Panc1 (cell line): ENCODE measurements around the gene GCA. TPM values are rescaled to one million over a fixed set of nuclear protein-coding genes. Genes with fewer than 3 reads are reported as not detected.

Source experiments
- ATAC-seq: fragments of 200-7000 bp; cut with Tn5 transposase; 2 replicates; pipeline ENCODE4 v1.9.1; 2020; ENCODE audit warnings: mild to moderate bottlenecking, moderate library complexity
- BruUV-seq: library from RNA; stranded (reverse); fragments of 400-500 nt; replicated peaks from 2 replicates; lab custom pipeline; 2021; lab: Mats Ljungman, UMichigan
- CTCF ChIA-PET: fragments of 300-600 bp; sonication (Branson Sonifier 250); formaldehyde crosslinking; loops from one replicate; lab custom pipeline; 2022; ENCODE audit warnings: antibody characterized with exemption; lab: Charles Lee
- POLR2A ChIA-PET: fragments of 300-600 bp; sonication (Branson Sonifier 250); formaldehyde crosslinking; loops from one replicate; lab custom pipeline; 2022; ENCODE audit warnings: antibody characterized with exemption; lab: Charles Lee
- DNase-seq: peaks from one replicate; pipeline ENCODE4 v3.0.0-alpha.2; 2010; ENCODE audit warnings: low read depth, low spot score
- H3K27ac ChIP-seq: 2 replicates; pipeline ENCODE4 v1.5.1; 2011; ENCODE audit warnings: mild to moderate bottlenecking, low read length, inconsistent platforms
- H3K27me3 ChIP-seq: fragments of 200-500 bp; sonication (Bioruptor generic); 2 replicates; pipeline ENCODE4 v1.6.0; 2014; ENCODE audit warnings: low read length, inconsistent platforms; ENCODE audit not compliant: control insufficient read depth, insufficient read depth
- H3K36me3 ChIP-seq: fragments of 200-500 bp; sonication (Bioruptor generic); 2 replicates; pipeline ENCODE4 v1.5.1; 2014; ENCODE audit warnings: inconsistent platforms, mild to moderate bottlenecking, low read length, moderate library complexity; ENCODE audit not compliant: control insufficient read depth, insufficient read depth
- H3K4me1 ChIP-seq: 2 replicates; pipeline ENCODE4 v1.5.1; 2011; ENCODE audit warnings: inconsistent platforms, mild to moderate bottlenecking, low read length, moderate library complexity; ENCODE audit not compliant: control insufficient read depth, insufficient read depth
- H3K4me3 ChIP-seq, 2 experiments: 2 replicates each; pipeline ENCODE4 v1.5.1; 2011 to 2012; ENCODE audit warnings: low read depth in 2 of 2, low read length in 2 of 2, mild to moderate bottlenecking in 2 of 2, inconsistent platforms in 1 of 2, moderate library complexity in 1 of 2
- H3K9me3 ChIP-seq: fragments of 200-500 bp; sonication (Bioruptor generic); 2 replicates; pipeline ENCODE4 v1.5.1; 2014; ENCODE audit warnings: low read depth, mild to moderate bottlenecking, inconsistent platforms, low read length, moderate library complexity; ENCODE audit not compliant: control insufficient read depth, insufficient read depth
- CTCF ChIP-seq: fragments of 450-650 bp; IDR thresholded peaks from 2 replicates; pipeline ENCODE4 v1.5.1; 2017; ENCODE audit warnings: mild to moderate bottlenecking
- POLR2AphosphoS5 ChIP-seq: IDR thresholded peaks from 2 replicates; pipeline ENCODE4 v1.6.1; 2012; ENCODE audit warnings: mild to moderate bottlenecking, low read depth, low read length, moderate library complexity
- REST ChIP-seq, 2 experiments: IDR thresholded peaks; 2 replicates each; pipeline ENCODE4 v1.6.1; 2011 to 2012; ENCODE audit warnings: low read depth in 2 of 2, control low read depth in 1 of 2, low read length in 1 of 2, mild to moderate bottlenecking in 1 of 2, moderate library complexity in 1 of 2; ENCODE audit not compliant: insufficient read depth in 1 of 2
- SIN3A ChIP-seq: IDR thresholded peaks from 2 replicates; pipeline ENCODE4 v1.6.1; 2012; ENCODE audit warnings: low read depth, mild to moderate bottlenecking, low read length, moderate library complexity, borderline replicate concordance; ENCODE audit not compliant: insufficient read depth
- TCF7L2 ChIP-seq: IDR thresholded peaks from 2 replicates; pipeline ENCODE4 v1.6.1; 2011; ENCODE audit warnings: mild to moderate bottlenecking, low read depth, low read length, inconsistent platforms
- in situ Hi-C: cut with HindIII; loops from 2 replicates; pipeline ENCODE4 v1.10.0; 2016; ENCODE audit warnings: low sequenced_read_pairs, low pct_unique_long_range_greater_than_20kb
- intact Hi-C: fragments of 100-400 bp; cut with micrococcal nuclease; formaldehyde crosslinking; loops from one replicate; pipeline ENCODE4 v1.10.0; 2022; ENCODE audit not compliant: unreplicated experiment
- total RNA-seq: library from RNA; stranded (reverse); gene quantifications from one replicate; pipeline ENCODE4 v1.2.1, GENCODE V29; 2021; ENCODE audit not compliant: unreplicated experiment

The GCA gene
- total RNA-seq, 1 experiment from 2014 or later, result 21.3 TPM

- H3K4me3 ChIP-seq, result no peak overlapping the region
- H3K4me1 ChIP-seq, result no peaks in the 10 kb centered on the region
- DNase-seq, result no peak
- H3K27ac ChIP-seq, result no peak overlapping the region
- H3K27me3 ChIP-seq, result no peaks in the 10 kb centered on the region
- ChIA-PET POLR2A (no interaction called here), CTCF (no interaction called here)
- H3K36me3 ChIP-seq, result no peaks in the 10 kb centered on the region
- TF ChIP-seq POLR2AphosphoS5 (no peak), SIN3A (no peak), TCF7L2 (no peak), REST (IDR thresholded peaks at IDR 0.05; ENCODE audit: insufficient read depth in 1 of 2, low read depth in 2 of 2, low read length in 1 of 2) (no peak), CTCF (no peak)
- intact Hi-C loops, result no loop called here
- ATAC-seq, result no peak
- BruUV-seq, result no TSS peak
- in situ Hi-C loops, result no loop called here
- no peaks in the 10 kb centered on the region for H3K9me3 ChIP-seq
Measured at GRCh38 chr2:162370931-162371330, 27.0 kb downstream of the GCA start.

GRCh38 chr2:162372818-162373217 lies 28.9 kb downstream of the GCA start:
- in situ Hi-C loops, result no loop called here
- CTCF ChIA-PET, result no interaction called here
- Histone ChIP-seq H3K36me3 (no peaks in the 10 kb centered on the region), H3K4me1 (no peaks in the 10 kb centered on the region), H3K27me3 (no peaks in the 10 kb centered on the region), H3K27ac (no peak overlapping the region), H3K4me3 (no peak overlapping the region), H3K9me3 (no peaks in the 10 kb centered on the region)
- ATAC-seq, result no peak
- TF ChIP-seq SIN3A, result no peak
- TF ChIP-seq TCF7L2, result no peak
- TF ChIP-seq POLR2AphosphoS5, result no peak
- TF ChIP-seq REST (IDR thresholded peaks at IDR 0.05; ENCODE audit: insufficient read depth in 1 of 2, low read depth in 2 of 2, low read length in 1 of 2), result no peak
- TF ChIP-seq CTCF, result no peak
- intact Hi-C loops, result no loop called here
- no peak for DNase-seq
- no TSS peak for BruUV-seq
- POLR2A ChIA-PET, result no interaction called here
